ENCODE measurements around the gene RPL22. TPM values are rescaled to one million over a fixed set of nuclear protein-coding genes. Genes with fewer than 3 reads are reported as not detected.

RPL22 gene
- total and polyA plus RNA-seq, 2 of the 8 experiments (the other 6 are each of a cell fraction or from before 2014, with no cell fraction given) = 133 to 521 TPM

- no peak overlapping the region for H2BK120ac ChIP-seq (replicated peaks; ENCODE audit: low read depth, low read length)
- H3K4ac ChIP-seq (replicated peaks; ENCODE audit: insufficient read length, low read depth, low read length) = no peak overlapping the region
- no peak overlapping the region for H2BK20ac ChIP-seq (ENCODE audit: low read length)
- peaks cover 9 to 36% (median 18%) of the 10 kb centered on the region in 4 experiments; a peak in 7 of 8 replicates for H3K36me3 ChIP-seq (ENCODE audit: control insufficient read depth in 2 of 4, insufficient read depth in 4 of 4, low read length in 3 of 4)
- peaks cover 5 to 12% of the 10 kb centered on the region in 2 experiments for H4K20me1 ChIP-seq (replicated peaks in 1 of 2; ENCODE audit: control insufficient read depth in 1 of 2, insufficient read depth in 2 of 2, low read length in 2 of 2)
- H3K9me3 ChIP-seq (ENCODE audit: insufficient read depth in 2 of 2, low read depth in 1 of 2, low read length in 1 of 2) = no peaks in the 10 kb centered on the region
- FAIRE-seq (no peak), DNase-seq (ENCODE audit: low read depth in 1 of 2, low spot score in 2 of 2) (no peak)
- H4K91ac ChIP-seq (replicated peaks; ENCODE audit: insufficient read length, low read length) = no peak overlapping the region
- no peaks in the 10 kb centered on the region for H3K23me2 ChIP-seq (ENCODE audit: low read depth, low read length)
- H2AK5ac ChIP-seq (ENCODE audit: low read depth, low read length) = no peak overlapping the region
- H4K5ac ChIP-seq (ENCODE audit: insufficient read length, low read depth, low read length) = no peak overlapping the region
- no peak overlapping the region for H3K23ac ChIP-seq (ENCODE audit: insufficient read length)
- no peak overlapping the region for H3K56ac ChIP-seq (replicated peaks; ENCODE audit: insufficient read length, low read depth, low read length)
- H2BK12ac ChIP-seq (ENCODE audit: low read depth, low read length) = no peak overlapping the region
- H3K79me1 ChIP-seq (ENCODE audit: low read depth, low read length) = peaks cover 2% of the 10 kb centered on the region
- no peak overlapping the region for H3K9ac ChIP-seq (replicated peaks in 1 of 4; ENCODE audit: extremely low read depth in 1 of 4, low read depth in 3 of 4, low read length in 3 of 4)
- no peak overlapping the region for H3K4me3 ChIP-seq (ENCODE audit: extremely low read depth in 1 of 4, insufficient read depth in 2 of 4, low read depth in 3 of 4, low read length in 4 of 4)
- no peaks in the 10 kb centered on the region for H3K27me3 ChIP-seq (replicated peaks in 1 of 4; ENCODE audit: control insufficient read depth in 3 of 4, extremely low read depth in 1 of 4, insufficient read depth in 3 of 4, low read length in 3 of 4)
- H2BK5ac ChIP-seq (ENCODE audit: low read depth, low read length) = no peak overlapping the region
- no peaks in the 10 kb centered on the region; a peak in 1 of 7 replicates for H3K4me1 ChIP-seq (replicated peaks in 1 of 4; ENCODE audit: control insufficient read depth in 3 of 4, insufficient read depth in 4 of 4, low read length in 3 of 4)
- no peak overlapping the region for H2BK15ac ChIP-seq (ENCODE audit: low read length)
- WGBS, 2 experiments (ENCODE audit: extremely low coverage in 1 of 2, insufficient coverage in 1 of 2, insufficient read length in 1 of 2, insufficient replicate concordance in 2 of 2, low coverage in 1 of 2, low lambda C conversion rate in 2 of 2, missing lambda C conversion rate in 1 of 2) = 94% methylated on average over 8 of the region's 8 CpGs; no CpG with 5 or more reads in 1 of the 2 experiments
- ChIA-PET CTCF (ENCODE audit: partially characterized antibody) (interaction anchor here (1.1 to 10.4 kb wide), 5 partner anchors 10 to 26 kb away, joined by 3 to 74 read pairs (median 6); partner anchors contain the start of gene RNF207), POLR2A (ENCODE audit: partially characterized antibody) (interaction anchor here (0.7 to 5.1 kb wide), 5 partner anchors 9 to 27 kb away, joined by 3 to 28 read pairs (median 4); partner anchors contain the start of gene RNF207)
- no peak overlapping the region for H3K18ac ChIP-seq (ENCODE audit: extremely low read depth, low read length)
- no peak overlapping the region for H2AFZ ChIP-seq (ENCODE audit: low read length)
- H3K79me2 ChIP-seq (ENCODE audit: control insufficient read depth in 1 of 2, insufficient read depth in 2 of 2, low read length in 2 of 2) = no peaks in the 10 kb centered on the region
- TF ChIP-seq SP4 (IDR thresholded peaks at IDR 0.05; ENCODE audit: low read length) = no peak
- TF ChIP-seq CBX8 (IDR thresholded peaks at IDR 0.05; ENCODE audit: borderline replicate concordance, low read depth, low read length) = no peak
- no peak overlapping the region for H3K14ac ChIP-seq (ENCODE audit: insufficient read length)
- no peak overlapping the region for H3K27ac ChIP-seq (ENCODE audit: low read depth, low read length)
- no peak overlapping the region for H4K8ac ChIP-seq (ENCODE audit: extremely low read depth, insufficient read depth, low read length)
- H3K4me2 ChIP-seq (ENCODE audit: insufficient read depth in 1 of 2, low read depth in 2 of 2, low read length in 2 of 2) = no peak overlapping the region
These were observed 20.8 kb upstream of the RPL22 start for GRCh38 chr1:6220236-6220635.
